PC-9 (cell line): ENCODE data around the gene C19orf44. TPM values are rescaled to one million over a fixed set of nuclear protein-coding genes. Genes with fewer than 3 reads are reported as not detected.

Experiments
- BruUV-seq: library from RNA; stranded (reverse); fragments of 400-500 nt; replicated peaks from 2 replicates; lab custom pipeline; 2021; lab: Mats Ljungman, UMichigan
- CTCF ChIA-PET: fragments of 300-600 bp; sonication (Branson Sonifier 250); formaldehyde crosslinking; loops from one replicate; lab custom pipeline; 2022; ENCODE audit warnings: antibody characterized with exemption; lab: Charles Lee
- POLR2A ChIA-PET: fragments of 300-600 bp; sonication (Branson Sonifier 250); formaldehyde crosslinking; loops from one replicate; lab custom pipeline; 2022; ENCODE audit warnings: antibody characterized with exemption; ENCODE audit not compliant: unreplicated experiment; lab: Charles Lee
- DNase-seq, 2 experiments: peaks; one replicate each; pipeline versions ENCODE4 v3.0.0 to v3.0.0-alpha.2; 2015 to 2022; ENCODE audit warnings: mixed read lengths in 1 of 2
- H2AFZ ChIP-seq: fragments of 200-600 bp; sonication (generic); 2 replicates; pipeline ENCODE4 v1.8.1; 2017; ENCODE audit warnings: antibody characterized with exemption
- H3F3A ChIP-seq: fragments of 200-600 bp; sonication (generic); 2 replicates; pipeline ENCODE4 v1.8.1; 2017; ENCODE audit warnings: antibody characterized with exemption, mild to moderate bottlenecking, low read depth; ENCODE audit not compliant: insufficient read depth
- H3K27ac ChIP-seq: fragments of 200-600 bp; sonication (generic); 2 replicates; pipeline ENCODE4 v1.6.1; 2016; ENCODE audit warnings: mixed run types
- H3K27me3 ChIP-seq: fragments of 200-600 bp; sonication (generic); 2 replicates; pipeline ENCODE4 v1.6.1; 2016; ENCODE audit warnings: low read depth, mixed run types; ENCODE audit not compliant: insufficient read depth
- H3K36me3 ChIP-seq: fragments of 200-600 bp; sonication (generic); 2 replicates; pipeline ENCODE4 v1.6.1; 2016; ENCODE audit warnings: low read depth, mixed run types
- H3K4me1 ChIP-seq: fragments of 200-600 bp; sonication (generic); replicated peaks from 2 replicates; pipeline ENCODE4 v1.6.1; 2016; ENCODE audit warnings: mixed run types; ENCODE audit not compliant: insufficient read depth
- H3K4me2 ChIP-seq: fragments of 200-600 bp; sonication (generic); 2 replicates; pipeline ENCODE4 v1.6.1; 2017; ENCODE audit warnings: mixed run types
- H3K4me3 ChIP-seq: fragments of 200-600 bp; sonication (generic); 2 replicates; pipeline ENCODE4 v1.6.1; 2016; ENCODE audit warnings: mixed run types
- H3K79me2 ChIP-seq: fragments of 200-600 bp; sonication (generic); 2 replicates; pipeline ENCODE4 v1.6.1; 2017; ENCODE audit warnings: low read depth, mixed run types
- H3K9me2 ChIP-seq: fragments of 200-600 bp; sonication (generic); 2 replicates; pipeline ENCODE4 v1.8.1; 2017; ENCODE audit warnings: mild to moderate bottlenecking; ENCODE audit not compliant: insufficient read depth
- H3K9me3 ChIP-seq: fragments of 200-600 bp; sonication (generic); 2 replicates; pipeline ENCODE4 v1.8.1; 2016; ENCODE audit warnings: low read depth; ENCODE audit not compliant: insufficient read depth
- H4K20me1 ChIP-seq: fragments of 200-600 bp; sonication (generic); 2 replicates; pipeline ENCODE4 v1.8.1; 2017; ENCODE audit not compliant: insufficient read depth
- EZH2 ChIP-seq: fragments of 200-600 bp; sonication (generic); IDR thresholded peaks from 2 replicates; pipeline ENCODE4 v1.8.0; 2017; ENCODE audit warnings: antibody characterized with exemption, low read depth
- intact Hi-C: fragments of 100-400 bp; cut with micrococcal nuclease; formaldehyde crosslinking; loops from one replicate; pipeline ENCODE4 v1.10.0; 2022; ENCODE audit not compliant: unreplicated experiment
- total RNA-seq: library from RNA; stranded (reverse); gene quantifications from 2 replicates; pipeline ENCODE4 v1.2.3, GENCODE V29; 2021
- TF ChIP-seq, protein P1 (sequence below): fragments of 200-600 bp; sonication (generic); conservative IDR thresholded peaks from 2 replicates; pipeline ENCODE4 v1.6.1; 2017; ENCODE audit warnings: mixed run types, antibody characterized with exemption, mild to moderate bottlenecking, moderate library complexity

Gene C19orf44
- total RNA-seq, 1 experiment from 2014 or later: 6.7 TPM

DNA sequence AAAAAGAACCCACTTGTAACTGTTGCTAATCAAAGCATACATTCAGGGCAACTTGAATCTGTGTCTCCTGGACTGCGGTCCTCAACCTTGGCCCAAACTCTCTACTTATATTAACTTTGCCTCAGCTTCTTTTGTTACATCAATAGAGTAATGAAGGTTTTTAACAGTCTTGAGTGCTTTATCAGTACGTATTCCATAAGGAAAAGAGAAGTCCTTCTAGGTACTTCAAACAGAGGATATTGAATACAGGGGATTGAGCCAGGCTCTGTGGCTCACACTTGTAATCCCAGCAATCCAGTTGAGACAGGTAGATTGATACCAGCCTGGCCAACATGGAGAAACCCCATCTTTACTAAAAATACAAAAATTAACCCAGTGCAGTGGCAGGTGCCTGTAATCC lies 23.2 kb upstream of the C19orf44 start:
- intact Hi-C loops: loop anchor here (1.0 kb wide), 1 partner anchor 23 kb away; the partner anchor contains the start of genes C19orf44 and CALR3
- Histone ChIP-seq H3K79me2 (peaks cover 35% of the 10 kb centered on the region), H3K9me2 (no peaks in the 10 kb centered on the region), H4K20me1 (peaks cover 23% of the 10 kb centered on the region), H3K4me1 (peaks cover 30% of the 10 kb centered on the region), H3K4me2 (peak overlapping the region; percentile 92), H3K4me3 (peak overlapping the region; percentile 93; the same call in 1 of the 2 replicates), H2AFZ (peak overlapping the region; percentile 94; the same call in 1 of the 2 replicates), H3K36me3 (no peaks in the 10 kb centered on the region), H3K27ac (no peak overlapping the region; the same call in 1 of the 2 replicates), H3K9me3 (no peaks in the 10 kb centered on the region), H3F3A (no peaks in the 10 kb centered on the region), H3K27me3 (no peaks in the 10 kb centered on the region)
- no peak for TF ChIP-seq EZH2
- TF ChIP-seq, protein P1, sequence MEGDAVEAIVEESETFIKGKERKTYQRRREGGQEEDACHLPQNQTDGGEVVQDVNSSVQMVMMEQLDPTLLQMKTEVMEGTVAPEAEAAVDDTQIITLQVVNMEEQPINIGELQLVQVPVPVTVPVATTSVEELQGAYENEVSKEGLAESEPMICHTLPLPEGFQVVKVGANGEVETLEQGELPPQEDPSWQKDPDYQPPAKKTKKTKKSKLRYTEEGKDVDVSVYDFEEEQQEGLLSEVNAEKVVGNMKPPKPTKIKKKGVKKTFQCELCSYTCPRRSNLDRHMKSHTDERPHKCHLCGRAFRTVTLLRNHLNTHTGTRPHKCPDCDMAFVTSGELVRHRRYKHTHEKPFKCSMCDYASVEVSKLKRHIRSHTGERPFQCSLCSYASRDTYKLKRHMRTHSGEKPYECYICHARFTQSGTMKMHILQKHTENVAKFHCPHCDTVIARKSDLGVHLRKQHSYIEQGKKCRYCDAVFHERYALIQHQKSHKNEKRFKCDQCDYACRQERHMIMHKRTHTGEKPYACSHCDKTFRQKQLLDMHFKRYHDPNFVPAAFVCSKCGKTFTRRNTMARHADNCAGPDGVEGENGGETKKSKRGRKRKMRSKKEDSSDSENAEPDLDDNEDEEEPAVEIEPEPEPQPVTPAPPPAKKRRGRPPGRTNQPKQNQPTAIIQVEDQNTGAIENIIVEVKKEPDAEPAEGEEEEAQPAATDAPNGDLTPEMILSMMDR: no peak
- ChIA-PET CTCF (no interaction called here), POLR2A (no interaction called here)
- DNase-seq: no peak
- no TSS peak for BruUV-seq

DNA sequence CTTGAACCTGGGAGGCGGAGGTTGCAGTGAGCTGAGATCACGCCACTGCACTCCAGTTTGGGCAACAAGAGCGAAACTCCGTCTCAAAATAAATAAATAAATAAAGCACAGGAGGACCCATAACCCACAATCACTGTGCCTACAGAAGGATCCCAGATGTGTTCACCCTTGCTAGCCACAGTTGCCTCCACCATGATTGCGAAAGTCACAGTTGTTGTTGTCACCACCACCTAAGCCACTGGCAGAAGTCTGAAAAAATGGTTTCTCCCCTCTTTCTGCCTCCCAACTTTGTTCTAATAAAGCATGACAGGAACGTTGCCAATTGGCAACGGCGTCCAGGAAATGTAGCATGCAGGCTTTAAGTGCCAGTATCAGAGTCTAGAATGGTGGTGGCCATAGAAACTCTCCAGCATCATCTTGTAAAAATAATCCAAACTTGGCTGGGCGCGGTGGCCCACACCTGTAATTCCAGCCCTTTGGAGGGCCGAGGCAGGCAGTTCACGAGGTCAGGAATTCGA lies 22.3 kb upstream of the C19orf44 start:
- H3K79me2 ChIP-seq: peaks cover 26% of the 10 kb centered on the region
- H3K4me1 ChIP-seq: peaks cover 30% of the 10 kb centered on the region
- TF ChIP-seq EZH2: no peak
- TF ChIP-seq, protein P1: no peak
- H3K27ac ChIP-seq: no peak overlapping the region
- no peaks in the 10 kb centered on the region for H3K9me2 ChIP-seq
- H3K36me3 ChIP-seq: no peaks in the 10 kb centered on the region
- H3K9me3 ChIP-seq: no peaks in the 10 kb centered on the region
- H2AFZ ChIP-seq: no peak overlapping the region
- intact Hi-C loops: no loop called here
- H3K4me3 ChIP-seq: no peak overlapping the region
- POLR2A ChIA-PET: no interaction called here
- no peaks in the 10 kb centered on the region for H3K27me3 ChIP-seq
- no peaks in the 10 kb centered on the region for H3F3A ChIP-seq
- no TSS peak for BruUV-seq
- H3K4me2 ChIP-seq: no peak overlapping the region
- DNase-seq: no peak
- H4K20me1 ChIP-seq: peaks cover 16% of the 10 kb centered on the region
- CTCF ChIA-PET: interaction anchor here (0.7 kb wide), 1 partner anchor 150 kb away, joined by 6 read pairs; no protein-coding TSS in a partner anchor

DNA sequence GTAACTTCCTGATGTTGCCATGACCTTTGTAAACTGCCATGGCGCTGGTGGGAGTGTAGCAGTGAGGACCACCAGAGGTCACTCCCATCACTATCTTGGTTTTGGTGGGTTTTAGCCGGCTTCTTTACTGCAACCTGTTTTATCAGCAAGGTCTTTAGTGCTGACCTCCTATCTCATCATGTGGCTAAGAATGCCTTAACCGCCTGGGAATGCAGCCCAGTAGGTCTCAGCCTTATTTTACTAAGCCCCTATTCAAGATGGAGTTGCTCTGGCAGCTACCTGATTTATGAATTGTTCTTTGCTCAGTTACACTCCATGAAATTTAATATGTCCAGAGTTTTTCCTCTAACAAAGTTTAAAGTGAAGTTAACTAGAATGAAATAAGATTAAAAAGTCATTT lies 19.8 kb upstream of the C19orf44 start:
- Histone ChIP-seq H3K4me1 (peaks cover 14% of the 10 kb centered on the region), H3K27me3 (no peaks in the 10 kb centered on the region), H3K36me3 (no peaks in the 10 kb centered on the region), H3K9me3 (no peaks in the 10 kb centered on the region), H4K20me1 (no peaks in the 10 kb centered on the region), H3F3A (no peaks in the 10 kb centered on the region), H3K9me2 (no peaks in the 10 kb centered on the region), H2AFZ (no peak overlapping the region), H3K4me2 (no peak overlapping the region), H3K27ac (no peak overlapping the region), H3K79me2 (peaks cover 1% of the 10 kb centered on the region), H3K4me3 (no peak overlapping the region)
- intact Hi-C loops: no loop called here
- TF ChIP-seq EZH2: no peak
- TF ChIP-seq, protein P1: no peak
- no TSS peak for BruUV-seq
- no peak for DNase-seq
- POLR2A ChIA-PET: no interaction called here
- CTCF ChIA-PET: no interaction called here
